H9 (cell line): ENCODE data around the gene OAS3. TPM values are rescaled to one million over a fixed set of nuclear protein-coding genes. Genes with fewer than 3 reads are reported as not detected.

Source experiments
- DNase-seq: peaks from one replicate; pipeline ENCODE4 v3.0.0-alpha.2; 2017
- H2AFZ ChIP-seq: one replicate; pipeline ENCODE4 v1.6.1; 2013; ENCODE audit warnings: mild to moderate bottlenecking, low read length, control low read depth, moderate library complexity
- H2AK5ac ChIP-seq: 2 replicates; pipeline ENCODE4 v1.6.1; 2013; ENCODE audit warnings: low read length, control low read depth, mixed read lengths; ENCODE audit not compliant: insufficient read length
- H2BK120ac ChIP-seq: one replicate; pipeline ENCODE4 v1.6.1; 2013; ENCODE audit warnings: low read depth, mild to moderate bottlenecking, low read length, control low read depth, inconsistent platforms; ENCODE audit not compliant: poor library complexity, severe bottlenecking
- H2BK12ac ChIP-seq: 2 replicates; pipeline ENCODE4 v1.6.1; 2013; ENCODE audit warnings: low read length, control low read depth, mixed read lengths, low read depth; ENCODE audit not compliant: insufficient read length
- H2BK15ac ChIP-seq: 2 replicates; pipeline ENCODE4 v1.6.1; 2013; ENCODE audit warnings: low read depth, low read length, control low read depth
- H2BK20ac ChIP-seq: one replicate; pipeline ENCODE4 v1.6.1; 2013; ENCODE audit warnings: low read depth, mild to moderate bottlenecking, low read length, control low read depth, inconsistent platforms; ENCODE audit not compliant: poor library complexity, severe bottlenecking
- H2BK5ac ChIP-seq: 2 replicates; pipeline ENCODE4 v1.6.1; 2013; ENCODE audit warnings: low read length, control low read depth, mixed read lengths; ENCODE audit not compliant: insufficient read length
- H3K14ac ChIP-seq: 2 replicates; pipeline ENCODE4 v1.6.1; 2013; ENCODE audit warnings: low read length, control low read depth; ENCODE audit not compliant: insufficient read depth
- H3K18ac ChIP-seq: 2 replicates; pipeline ENCODE4 v1.6.1; 2013; ENCODE audit warnings: low read depth, mild to moderate bottlenecking, mixed read lengths, low read length, control low read depth; ENCODE audit not compliant: insufficient read length
- H3K23ac ChIP-seq: 2 replicates; pipeline ENCODE4 v1.6.1; 2013; ENCODE audit warnings: low read length, control low read depth, mixed read lengths, low read depth; ENCODE audit not compliant: insufficient read length
- H3K23me2 ChIP-seq: 2 replicates; pipeline ENCODE4 v1.6.1; 2013; ENCODE audit warnings: low read depth, mild to moderate bottlenecking, mixed read lengths, low read length, control low read depth; ENCODE audit not compliant: insufficient read length, poor library complexity, severe bottlenecking
- H3K27ac ChIP-seq: 2 replicates; pipeline ENCODE4 v1.5.1; 2013; ENCODE audit warnings: low read length, control low read depth, mixed read lengths, low read depth; ENCODE audit not compliant: insufficient read length
- H3K27me3 ChIP-seq: 2 replicates; pipeline ENCODE4 v1.6.1; 2013; ENCODE audit warnings: low read length, control low read depth, inconsistent platforms; ENCODE audit not compliant: insufficient read depth
- H3K4ac ChIP-seq: 2 replicates; pipeline ENCODE4 v1.6.1; 2013; ENCODE audit warnings: low read depth, mild to moderate bottlenecking, control low read depth, inconsistent platforms, low read length, moderate library complexity
- H3K4me1 ChIP-seq: 2 replicates; pipeline ENCODE4 v1.6.1; 2013; ENCODE audit warnings: low read length, control low read depth, inconsistent platforms; ENCODE audit not compliant: insufficient read depth
- H3K4me2 ChIP-seq: 2 replicates; pipeline ENCODE4 v1.6.1; 2013; ENCODE audit warnings: low read length, control low read depth, mixed read lengths; ENCODE audit not compliant: insufficient read length, insufficient read depth
- H3K56ac ChIP-seq: 2 replicates; pipeline ENCODE4 v1.6.1; 2013; ENCODE audit warnings: low read depth, mild to moderate bottlenecking, mixed read lengths, low read length, control low read depth; ENCODE audit not compliant: insufficient read length
- H3K79me1 ChIP-seq: 2 replicates; pipeline ENCODE4 v1.6.1; 2013; ENCODE audit warnings: low read depth, mild to moderate bottlenecking, moderate library complexity, low read length, control low read depth, inconsistent platforms; ENCODE audit not compliant: insufficient read depth, poor library complexity, severe bottlenecking
- H3K79me2 ChIP-seq: 2 replicates; pipeline ENCODE4 v1.6.1; 2013; ENCODE audit warnings: low read length, control low read depth, inconsistent platforms; ENCODE audit not compliant: insufficient read depth
- H3K9ac ChIP-seq: 2 replicates; pipeline ENCODE4 v1.6.1; 2013; ENCODE audit warnings: low read length, control low read depth, mixed read lengths; ENCODE audit not compliant: insufficient read length; ENCODE audit errors: extremely low read depth
- H3K9me3 ChIP-seq: one replicate; pipeline ENCODE4 v1.6.1; 2013; ENCODE audit warnings: low read depth, low read length, inconsistent platforms; ENCODE audit not compliant: control insufficient read depth
- H3T11ph ChIP-seq: one replicate; pipeline ENCODE4 v1.6.1; 2013; ENCODE audit warnings: mild to moderate bottlenecking, low read length, control low read depth, inconsistent platforms
- H4K20me1 ChIP-seq: one replicate; pipeline ENCODE4 v1.6.1; 2013; ENCODE audit not compliant: control insufficient read depth, insufficient read length, insufficient read depth
- H4K5ac ChIP-seq: 2 replicates; pipeline ENCODE4 v1.6.1; 2013; ENCODE audit warnings: low read depth, mild to moderate bottlenecking, mixed read lengths, low read length, control low read depth; ENCODE audit not compliant: insufficient read length
- H4K8ac ChIP-seq: replicated peaks from 2 replicates; pipeline ENCODE4 v1.6.1; 2013; ENCODE audit warnings: low read length, control low read depth, mixed read lengths, low read depth; ENCODE audit not compliant: insufficient read length
- H4K91ac ChIP-seq: 2 replicates; pipeline ENCODE4 v1.6.1; 2013; ENCODE audit warnings: low read depth, mild to moderate bottlenecking, moderate library complexity, mixed read lengths, low read length, control low read depth; ENCODE audit not compliant: insufficient read length
- H3K27ac Mint-ChIP-seq, 3 experiments: 2 replicates in 2 of 3; 3 replicates in 1 of 3; pipeline ENCODE4 v1.8.0; 2020 to 2021; ENCODE audit warnings: mixed read lengths in 3 of 3, mild to moderate bottlenecking in 1 of 3, moderate library complexity in 1 of 3
- H3K27me3 Mint-ChIP-seq: 2 replicates; pipeline ENCODE4 v1.8.0; 2021; ENCODE audit warnings: low read depth, mild to moderate bottlenecking, moderate library complexity, mixed read lengths
- H3K36me3 Mint-ChIP-seq, 3 experiments: 2 replicates in 2 of 3; 3 replicates in 1 of 3; pipeline ENCODE4 v1.8.0; 2020 to 2021; ENCODE audit warnings: low read depth in 3 of 3, mixed read lengths in 3 of 3; ENCODE audit not compliant: insufficient read depth in 1 of 3
- H3K4me1 Mint-ChIP-seq, 2 experiments: 2 replicates each; pipeline ENCODE4 v1.8.0; 2020; ENCODE audit warnings: mixed read lengths in 2 of 2
- H3K4me3 Mint-ChIP-seq, 2 experiments: 2 replicates in 1 of 2; 3 replicates in 1 of 2; pipeline ENCODE4 v1.8.0; 2020 to 2021; ENCODE audit warnings: mild to moderate bottlenecking in 2 of 2, mixed read lengths in 2 of 2, moderate library complexity in 1 of 2
- H3K9me3 Mint-ChIP-seq, 2 experiments: 2 replicates in 1 of 2; 3 replicates in 1 of 2; pipeline ENCODE4 v1.8.0; 2020; ENCODE audit warnings: mild to moderate bottlenecking in 2 of 2, mixed read lengths in 2 of 2, moderate library complexity in 1 of 2
- CTCF ChIP-seq: fragments of 200-600 bp; sonication (generic); conservative IDR thresholded peaks from 3 replicates; pipeline ENCODE4 v1.8.0; 2021; ENCODE audit warnings: antibody characterized with exemption, mild to moderate bottlenecking
- WGBS: extraction: QIAGEN DNeasy Blood & Tissue Kit; methylation state at CpG from one replicate; pipeline ENCODE4 v1.1.7; 2013; ENCODE audit warnings: missing lambda C conversion rate, low lambda C conversion rate, mixed read lengths; ENCODE audit not compliant: insufficient read length; ENCODE audit errors: extremely low coverage; 5-methylcytosine and 5-hydroxymethylcytosine counted together
- total RNA-seq: library from RNA; stranded (reverse); gene quantifications from 2 replicates; pipeline ENCODE4 v1.2.1, GENCODE V29; 2021

OAS3 gene
- total RNA-seq, 1 experiment from 2014 or later = 0.81 TPM

- no peaks in the 10 kb centered on the region for H3K27me3 ChIP-seq
- no peak overlapping the region for H2AFZ ChIP-seq
- no peak overlapping the region for H3K18ac ChIP-seq
- no peak overlapping the region for H2BK12ac ChIP-seq
- TF ChIP-seq CTCF = no peak
- no peak overlapping the region for H3K27ac ChIP-seq
- Mint-ChIP-seq H3K4me3 (no peak overlapping the region), H3K27me3 (peaks cover 18% of the 10 kb centered on the region), H3K4me1 (no peaks in the 10 kb centered on the region), H3K36me3 (peaks cover 0 to 12% (median 6%) of the 10 kb centered on the region in 3 experiments; a peak in 5 of 7 replicates), H3K27ac (no peak overlapping the region), H3K9me3 (peaks cover 17 to 23% of the 10 kb centered on the region in 2 experiments)
- H2BK20ac ChIP-seq = no peak overlapping the region
- no peaks in the 10 kb centered on the region for H3K23me2 ChIP-seq
- DNase-seq = no peak
- H4K8ac ChIP-seq = no peak overlapping the region
- H4K91ac ChIP-seq = no peak overlapping the region
- H3K56ac ChIP-seq = no peak overlapping the region
- H3K4me2 ChIP-seq = no peak overlapping the region
- H3T11ph ChIP-seq = no peak overlapping the region
- H2BK120ac ChIP-seq = no peak overlapping the region
- no peaks in the 10 kb centered on the region for H3K79me1 ChIP-seq
- no peaks in the 10 kb centered on the region for H3K79me2 ChIP-seq
- H3K9me3 ChIP-seq = no peaks in the 10 kb centered on the region
- no peak overlapping the region for H3K9ac ChIP-seq
- no peaks in the 10 kb centered on the region for H4K20me1 ChIP-seq
- no CpG with 5 or more reads among the region's 2 CpGs for WGBS
- H4K5ac ChIP-seq = no peak overlapping the region
- H3K23ac ChIP-seq = no peak overlapping the region
- no peaks in the 10 kb centered on the region for H3K4me1 ChIP-seq
- no peak overlapping the region for H3K4ac ChIP-seq
- H2BK15ac ChIP-seq = no peak overlapping the region
- no peak overlapping the region for H2BK5ac ChIP-seq
- no peak overlapping the region for H3K14ac ChIP-seq
- no peak overlapping the region for H2AK5ac ChIP-seq
Measured at GRCh38 chr12:112901271-112901670, 37.0 kb upstream of the OAS3 start.
